Upper lobe of left lung (tissue), 4 donors: ENCODE measurements around the gene ELMOD3.

ENCODE experiments used
- EP300 ChIP-seq, 4 donors: sonication (generic); formaldehyde crosslinking; IDR thresholded peaks; one replicate each; pipeline ENCODE4 v1.5.1; 2017; ENCODE audit warnings: antibody characterized with exemption in 4 of 4, control low read depth in 2 of 4
- TF ChIP-seq, protein P1 (sequence below), 6 experiments: fragments of 450-650 bp in 4 of 6; fragments of 200-600 bp in 2 of 6; sonication (generic) in 2 of 6; IDR thresholded peaks; one replicate each; pipeline ENCODE4 v1.5.1; 2016 to 2019; ENCODE audit warnings: antibody characterized with exemption in 6 of 6

- TF ChIP-seq, protein P1, sequence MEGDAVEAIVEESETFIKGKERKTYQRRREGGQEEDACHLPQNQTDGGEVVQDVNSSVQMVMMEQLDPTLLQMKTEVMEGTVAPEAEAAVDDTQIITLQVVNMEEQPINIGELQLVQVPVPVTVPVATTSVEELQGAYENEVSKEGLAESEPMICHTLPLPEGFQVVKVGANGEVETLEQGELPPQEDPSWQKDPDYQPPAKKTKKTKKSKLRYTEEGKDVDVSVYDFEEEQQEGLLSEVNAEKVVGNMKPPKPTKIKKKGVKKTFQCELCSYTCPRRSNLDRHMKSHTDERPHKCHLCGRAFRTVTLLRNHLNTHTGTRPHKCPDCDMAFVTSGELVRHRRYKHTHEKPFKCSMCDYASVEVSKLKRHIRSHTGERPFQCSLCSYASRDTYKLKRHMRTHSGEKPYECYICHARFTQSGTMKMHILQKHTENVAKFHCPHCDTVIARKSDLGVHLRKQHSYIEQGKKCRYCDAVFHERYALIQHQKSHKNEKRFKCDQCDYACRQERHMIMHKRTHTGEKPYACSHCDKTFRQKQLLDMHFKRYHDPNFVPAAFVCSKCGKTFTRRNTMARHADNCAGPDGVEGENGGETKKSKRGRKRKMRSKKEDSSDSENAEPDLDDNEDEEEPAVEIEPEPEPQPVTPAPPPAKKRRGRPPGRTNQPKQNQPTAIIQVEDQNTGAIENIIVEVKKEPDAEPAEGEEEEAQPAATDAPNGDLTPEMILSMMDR (IDR thresholded peaks at IDR 0.05): no peak
- TF ChIP-seq EP300 (IDR thresholded peaks at IDR 0.05): no peak
These were observed 33.2 kb downstream of the ELMOD3 start for GRCh38 chr2:85387754-85388153.
